CD4-positive, alpha-beta T cell (primary cell): ENCODE results near the gene CPNE4. TPM values are rescaled to one million over a fixed set of nuclear protein-coding genes. Genes with fewer than 3 reads are reported as not detected.
A peak's percentile ranks its signal among the peaks of the same experiment; 100 is the strongest.
"Not testable (repeated sequence)": the region's sequence is repeated elsewhere in the genome, so short reads cannot be mapped to it uniquely, and the experiment has no call there.

Experiments
- ATAC-seq: fragments of 200-7000 bp; cut with Tn5 transposase; one replicate; pipeline ENCODE4 v1.10.0; 2022; ENCODE audit warnings: mild to moderate bottlenecking; ENCODE audit not compliant: poor library complexity
- CTCF ChIA-PET: fragments of 350-600 bp; sonication (Branson Sonifier 250); formaldehyde crosslinking; loops from one replicate; lab custom pipeline; 2021; ENCODE audit warnings: antibody characterized with exemption, inconsistent platforms; lab: Charles Lee
- POLR2A ChIA-PET: fragments of 350-600 bp; sonication (Branson Sonifier 250); formaldehyde crosslinking; loops from one replicate; lab custom pipeline; 2021; ENCODE audit warnings: antibody characterized with exemption, inconsistent platforms; lab: Charles Lee
- DNase-seq, 14 experiments: peaks; one replicate each; pipeline ENCODE4 v3.0.0-alpha.2; 2013 to 2020; ENCODE audit warnings: mixed read lengths in 2 of 14
- H3K27ac ChIP-seq, 2 donors: one replicate each; pipeline versions ENCODE4 v1.5.1 to v1.7.0; 2013; ENCODE audit warnings: low read length in 2 of 2, low read depth in 1 of 2, mild to moderate bottlenecking in 1 of 2
- H3K27me3 ChIP-seq, 2 experiments: 1 replicate in 1 of 2; 2 replicates in 1 of 2; pipeline versions ENCODE4 v1.6.1 to v1.7.0; 2013; ENCODE audit warnings: low read length in 2 of 2, control low read depth in 1 of 2, mild to moderate bottlenecking in 1 of 2, moderate library complexity in 1 of 2; ENCODE audit not compliant: insufficient read depth in 2 of 2, control insufficient read depth in 1 of 2
- H3K36me3 ChIP-seq: one replicate; pipeline ENCODE4 v1.6.1; 2013; ENCODE audit warnings: low read length, control low read depth; ENCODE audit not compliant: insufficient read depth
- H3K4me1 ChIP-seq: one replicate; pipeline ENCODE4 v1.6.1; 2013; ENCODE audit warnings: low read length, control low read depth; ENCODE audit not compliant: insufficient read depth
- H3K4me3 ChIP-seq: one replicate; pipeline ENCODE4 v1.5.1; 2013; ENCODE audit warnings: mild to moderate bottlenecking, low read length, moderate library complexity
- H3K9me3 ChIP-seq, 2 experiments: 1 replicate in 1 of 2; 2 replicates in 1 of 2; pipeline versions ENCODE4 v1.6.1 to v1.7.0; 2013; ENCODE audit warnings: low read length in 2 of 2, mild to moderate bottlenecking in 2 of 2, control low read depth in 1 of 2, moderate library complexity in 1 of 2; ENCODE audit not compliant: control insufficient read depth in 1 of 2, insufficient read depth in 1 of 2
- H3K27ac Mint-ChIP-seq: one replicate; pipeline ENCODE4 v1.8.0; 2020; ENCODE audit warnings: mixed read lengths
- H3K27me3 Mint-ChIP-seq: one replicate; pipeline ENCODE4 v1.8.0; 2021; ENCODE audit warnings: mixed read lengths
- H3K36me3 Mint-ChIP-seq: one replicate; pipeline ENCODE4 v1.8.0; 2021; ENCODE audit warnings: low read depth, mixed read lengths
- H3K4me1 Mint-ChIP-seq: one replicate; pipeline ENCODE4 v1.8.0; 2021; ENCODE audit warnings: low read depth, mixed read lengths
- H3K4me3 Mint-ChIP-seq: one replicate; pipeline ENCODE4 v1.8.0; 2020; ENCODE audit warnings: mild to moderate bottlenecking, mixed read lengths
- H3K9me3 Mint-ChIP-seq: one replicate; pipeline ENCODE4 v1.8.0; 2020; ENCODE audit warnings: mixed read lengths
- intact Hi-C, 2 experiments: fragments of 100-400 bp; cut with DNase I in 1 of 2; cut with micrococcal nuclease in 1 of 2; formaldehyde crosslinking; loops; one replicate each; pipeline versions ENCODE4 v1.15.1 to v1.9.0; 2023 to 2025; cut with DNase I, micrococcal nuclease
- total RNA-seq, 174 experiments: library from RNA in 2 of 174; stranded (reverse) in 2 of 174; gene quantifications; one replicate each; pipeline ENCODE4 v1.2.3 and lab custom pipeline; 2021 to 2026
- TF ChIP-seq, protein P1 (sequence below): fragments of 200-600 bp; IDR thresholded peaks from one replicate; pipeline ENCODE4 v1.8.0; 2022; ENCODE audit warnings: antibody characterized with exemption, mild to moderate bottlenecking

Gene CPNE4
- total RNA-seq, 2 experiments from 2014 or later: not detected

GRCh38 chr3:131491084-131491483 is 543.7 kb downstream of the CPNE4 start:
- Mint-ChIP-seq H3K27me3 (no peaks in the 10 kb centered on the region), H3K9me3 (no peaks in the 10 kb centered on the region), H3K4me3 (no peak overlapping the region), H3K27ac (no peak overlapping the region), H3K4me1 (peaks cover 23% of the 10 kb centered on the region), H3K36me3 (peaks cover 50% of the 10 kb centered on the region)
- intact Hi-C loops: no loop called here
- Histone ChIP-seq H3K27ac (no peak overlapping the region), H3K27me3 (no peaks in the 10 kb centered on the region), H3K36me3 (peaks cover 48% of the 10 kb centered on the region), H3K4me3 (no peak overlapping the region), H3K4me1 (no peaks in the 10 kb centered on the region), H3K9me3 (no peaks in the 10 kb centered on the region)
- no peak for ATAC-seq
- CTCF ChIA-PET: no interaction called here
- TF ChIP-seq, protein P1, sequence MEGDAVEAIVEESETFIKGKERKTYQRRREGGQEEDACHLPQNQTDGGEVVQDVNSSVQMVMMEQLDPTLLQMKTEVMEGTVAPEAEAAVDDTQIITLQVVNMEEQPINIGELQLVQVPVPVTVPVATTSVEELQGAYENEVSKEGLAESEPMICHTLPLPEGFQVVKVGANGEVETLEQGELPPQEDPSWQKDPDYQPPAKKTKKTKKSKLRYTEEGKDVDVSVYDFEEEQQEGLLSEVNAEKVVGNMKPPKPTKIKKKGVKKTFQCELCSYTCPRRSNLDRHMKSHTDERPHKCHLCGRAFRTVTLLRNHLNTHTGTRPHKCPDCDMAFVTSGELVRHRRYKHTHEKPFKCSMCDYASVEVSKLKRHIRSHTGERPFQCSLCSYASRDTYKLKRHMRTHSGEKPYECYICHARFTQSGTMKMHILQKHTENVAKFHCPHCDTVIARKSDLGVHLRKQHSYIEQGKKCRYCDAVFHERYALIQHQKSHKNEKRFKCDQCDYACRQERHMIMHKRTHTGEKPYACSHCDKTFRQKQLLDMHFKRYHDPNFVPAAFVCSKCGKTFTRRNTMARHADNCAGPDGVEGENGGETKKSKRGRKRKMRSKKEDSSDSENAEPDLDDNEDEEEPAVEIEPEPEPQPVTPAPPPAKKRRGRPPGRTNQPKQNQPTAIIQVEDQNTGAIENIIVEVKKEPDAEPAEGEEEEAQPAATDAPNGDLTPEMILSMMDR: no peak
- no peak for DNase-seq
- POLR2A ChIA-PET: no interaction called here

DNA sequence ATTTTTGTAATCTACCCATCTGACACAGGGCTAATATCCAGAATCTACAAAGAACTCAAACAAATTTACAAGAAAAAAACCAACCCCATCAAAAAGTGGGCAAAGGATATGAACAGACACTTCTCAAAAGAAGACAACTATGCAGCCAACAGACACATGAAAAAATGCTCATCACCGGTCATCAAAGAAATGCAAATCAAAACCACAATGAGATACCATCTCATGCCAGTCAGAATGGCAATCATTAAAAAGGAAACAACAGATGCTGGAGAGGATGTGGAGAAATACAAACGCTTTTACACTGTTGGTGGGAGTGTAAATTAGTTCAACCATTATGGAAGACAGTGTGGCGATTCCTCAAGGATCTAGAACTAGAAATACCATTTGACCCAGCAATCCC is 548.3 kb downstream of the CPNE4 start:
- H3K9me3 Mint-ChIP-seq, H3K27me3 Mint-ChIP-seq, H3K27ac ChIP-seq, POLR2A ChIA-PET, H3K4me1 ChIP-seq, ATAC-seq, H3K4me3 ChIP-seq, H3K27me3 ChIP-seq, intact Hi-C loops, CTCF ChIA-PET, H3K9me3 ChIP-seq: not testable (repeated sequence)
- H3K4me1 Mint-ChIP-seq: peaks cover 33% of the 10 kb centered on the region
- peak in 3 of 14 experiments; percentile 13 to 62 (median 21) for DNase-seq
- peaks cover 68% of the 10 kb centered on the region for H3K36me3 Mint-ChIP-seq
- H3K27ac Mint-ChIP-seq: peak overlapping the region; percentile 25
- peak overlapping the region; percentile 9 for H3K4me3 Mint-ChIP-seq
- peaks cover 46% of the 10 kb centered on the region for H3K36me3 ChIP-seq

- H3K9me3 Mint-ChIP-seq: no peaks in the 10 kb centered on the region
- H3K4me3 Mint-ChIP-seq: no peak overlapping the region
- H3K4me1 Mint-ChIP-seq: peaks cover 39% of the 10 kb centered on the region
- H3K27me3 Mint-ChIP-seq: no peaks in the 10 kb centered on the region
- no peak overlapping the region for H3K27ac ChIP-seq
- intact Hi-C loops: no loop called here
- H3K27ac Mint-ChIP-seq: no peak overlapping the region
- TF ChIP-seq, protein P1: no peak
- no peak for DNase-seq
- no peak overlapping the region for H3K4me3 ChIP-seq
- peaks cover 81% of the 10 kb centered on the region for H3K36me3 Mint-ChIP-seq
- no peaks in the 10 kb centered on the region for H3K4me1 ChIP-seq
- H3K36me3 ChIP-seq: peaks cover 52% of the 10 kb centered on the region
- ChIA-PET POLR2A (interaction anchor here (1.9 kb wide), 1 partner anchor 104 kb away, joined by 5 read pairs; the partner anchor contains the start of gene NUDT16), CTCF (no interaction called here)
- no peak for ATAC-seq
- H3K9me3 ChIP-seq: no peaks in the 10 kb centered on the region
- no peaks in the 10 kb centered on the region for H3K27me3 ChIP-seq
These were observed 549.7 kb downstream of the CPNE4 start for GRCh38 chr3:131485119-131485518.

- intact Hi-C loops: no loop called here
- H3K27ac ChIP-seq: no peak overlapping the region
- no peak for ATAC-seq
- H3K4me3 ChIP-seq: no peak overlapping the region
- no peak for DNase-seq
- Mint-ChIP-seq H3K27me3 (no peaks in the 10 kb centered on the region), H3K36me3 (peaks cover 85% of the 10 kb centered on the region), H3K4me3 (no peak overlapping the region), H3K27ac (no peak overlapping the region), H3K4me1 (peaks cover 43% of the 10 kb centered on the region), H3K9me3 (no peaks in the 10 kb centered on the region)
- H3K27me3 ChIP-seq: no peaks in the 10 kb centered on the region
- TF ChIP-seq, protein P1: no peak
- no peaks in the 10 kb centered on the region for H3K9me3 ChIP-seq
- POLR2A ChIA-PET: interaction anchor here (1.9 kb wide), 1 partner anchor 103 kb away, joined by 5 read pairs; the partner anchor contains the start of gene NUDT16
- H3K4me1 ChIP-seq: no peaks in the 10 kb centered on the region
- CTCF ChIA-PET: no interaction called here
- H3K36me3 ChIP-seq: peaks cover 50% of the 10 kb centered on the region
These were observed 550.2 kb downstream of the CPNE4 start for GRCh38 chr3:131484496-131485111.
